Psoas muscle (tissue), 8 donors: Measurements from ENCODE around the gene NFATC1. TPM values are rescaled to one million over a fixed set of nuclear protein-coding genes. Genes with fewer than 3 reads are reported as not detected.

Experiments
- ATAC-seq, 4 donors: fragments of 200-7000 bp; cut with Tn5 transposase; one replicate each; pipeline ENCODE4 v1.9.1; 2020; ENCODE audit warnings: moderate library complexity in 3 of 4, mild to moderate bottlenecking in 2 of 4
- DNase-seq, 2 donors: peaks; one replicate each; pipeline ENCODE4 v3.0.0-alpha.2; 2020
- H3K27ac ChIP-seq: fragments of 200-600 bp; one replicate; pipeline ENCODE4 v1.8.0; 2022
- H3K27me3 ChIP-seq, 3 donors: fragments of 200-600 bp in 1 of 3; one replicate each; pipeline versions ENCODE4 v1.6.1 to v1.8.0; 2013 to 2022; ENCODE audit warnings: low read length in 2 of 3, mild to moderate bottlenecking in 2 of 3, moderate library complexity in 1 of 3; ENCODE audit not compliant: insufficient read depth in 3 of 3
- H3K36me3 ChIP-seq, 2 donors: fragments of 200-600 bp in 1 of 2; one replicate each; pipeline versions ENCODE4 v1.6.1 to v1.8.0; 2013 to 2022; ENCODE audit warnings: low read depth in 1 of 2, mild to moderate bottlenecking in 1 of 2, moderate library complexity in 1 of 2; ENCODE audit not compliant: insufficient read depth in 1 of 2
- H3K4me1 ChIP-seq: fragments of 200-600 bp; one replicate; pipeline ENCODE4 v1.8.0; 2022
- H3K4me3 ChIP-seq: fragments of 200-600 bp; one replicate; pipeline ENCODE4 v1.8.0; 2022; ENCODE audit warnings: mild to moderate bottlenecking
- H3K9me3 ChIP-seq: fragments of 200-600 bp; one replicate; pipeline ENCODE4 v1.8.0; 2022
- CTCF ChIP-seq: fragments of 200-600 bp; IDR thresholded peaks from one replicate; pipeline ENCODE4 v1.8.0; 2022; ENCODE audit warnings: antibody characterized with exemption
- WGBS, 3 donors: extraction: QIAGEN DNeasy Blood & Tissue Kit; methylation state at CpG; one replicate each; pipeline versions ENCODE4 v1.1.6 to v1.1.7; 2013; 5-methylcytosine and 5-hydroxymethylcytosine counted together
- intact Hi-C, 2 donors: fragments of 100-400 bp; cut with DNase I; formaldehyde crosslinking; loops; one replicate each; pipeline versions ENCODE4 v1.11.0 to v1.14.2; 2022
- polyA plus RNA-seq, 3 donors: library from polyadenylated mRNA; stranded (reverse); fragments of 200-250 nt; gene quantifications; one replicate each; pipeline ENCODE4 v1.2.3, GENCODE V29; 2013
- total RNA-seq, 4 donors: library from RNA; stranded (reverse); fragmentation: NEBNext Ultra II Directional in 2 of 4; extraction: Animal tissue kit (Norgen Biotek cat#: 25700) in 2 of 4; gene quantifications; one replicate each; pipeline versions ENCODE4 v1.2.1 to v1.2.4, GENCODE V29; 2021 to 2023
- donor health status: healthy with polysubstance abuse.
- donor health status: DM: no; HTN: no; CAD: no; lungs with moderate emphysema.
- donor health status: Bipolar disorder and iron deficiency.
- donor health status: healthy.
- donor health status: DM: yes; HTN: yes; CAD: no.
- donor health status: DM: no; HTN: no; CAD: no.
- donor health status: DM: no; HTN: no; CAD: no.
- donor health status: DM: yes; HTN: yes; CAD: no.

The NFATC1 gene
- total and polyA plus RNA-seq, 7 donors: 3.0 to 28.7 (median 21.0) TPM

GRCh38 chr18:79508565-79509535 lies 113.1 kb downstream of the NFATC1 start:
- Histone ChIP-seq H3K36me3 (peaks cover 3 to 16% of the 10 kb centered on the region in 2 donors), H3K9me3 (no peaks in the 10 kb centered on the region), H3K27me3 (no peaks in the 10 kb centered on the region), H3K4me3 (peak overlapping the region; percentile 73), H3K4me1 (peaks cover 27% of the 10 kb centered on the region), H3K27ac (peak overlapping the region; percentile 95)
- intact Hi-C loops: loop anchor here in 1 of 2 donors (5.0 to 10.0 kb wide), 2 partner anchors 56 to 107 kb away; no protein-coding TSS in a partner anchor
- DNase-seq (peak; percentile 30 to 56), ATAC-seq (no peak)
- WGBS, 3 donors: 75 to 85% (median 82%) methylated on average over 38 to 40 of the region's 40 CpGs
- TF ChIP-seq CTCF: no peak

GRCh38 chr18:79509536-79509930 lies 113.8 kb downstream of the NFATC1 start:
- DNase-seq: peak in 1 of 2 donors; percentile 28
- Histone ChIP-seq H3K27ac (no peak overlapping the region), H3K9me3 (no peaks in the 10 kb centered on the region), H3K4me1 (peaks cover 27% of the 10 kb centered on the region), H3K4me3 (no peak overlapping the region), H3K27me3 (no peaks in the 10 kb centered on the region), H3K36me3 (peaks cover 3 to 16% of the 10 kb centered on the region in 2 donors)
- ATAC-seq: no peak
- WGBS, 3 donors: 79 to 86% (median 83%) methylated on average over 8 of the region's 8 CpGs
- no peak for TF ChIP-seq CTCF
- intact Hi-C loops: loop anchor here in 1 of 2 donors (5.0 to 10.0 kb wide), 2 partner anchors 55 to 107 kb away; no protein-coding TSS in a partner anchor

GRCh38 chr18:79510046-79510685 lies 114.4 kb downstream of the NFATC1 start:
- no peak overlapping the region for H3K4me3 ChIP-seq
- H3K27ac ChIP-seq: no peak overlapping the region
- H3K4me1 ChIP-seq: peaks cover 27% of the 10 kb centered on the region
- peak in 1 of 2 donors; percentile 38 for DNase-seq
- intact Hi-C loops: no loop called here
- H3K9me3 ChIP-seq: no peaks in the 10 kb centered on the region
- ATAC-seq: no peak
- TF ChIP-seq CTCF: no peak
- WGBS, 3 donors: 93 to 98% (median 97%) methylated on average over 20 of the region's 20 CpGs
- no peaks in the 10 kb centered on the region for H3K27me3 ChIP-seq
- H3K36me3 ChIP-seq: peaks cover 3 to 16% of the 10 kb centered on the region in 2 donors

GRCh38 chr18:79510731-79511241 lies 115.1 kb downstream of the NFATC1 start:
- no peaks in the 10 kb centered on the region for H3K27me3 ChIP-seq
- H3K4me3 ChIP-seq: no peak overlapping the region
- intact Hi-C loops: no loop called here
- H3K9me3 ChIP-seq: no peaks in the 10 kb centered on the region
- H3K36me3 ChIP-seq: peaks cover 3 to 16% of the 10 kb centered on the region in 2 donors
- H3K4me1 ChIP-seq: peaks cover 26% of the 10 kb centered on the region
- no peak for ATAC-seq
- 95 to 96% (median 95%) methylated on average over 36 of the region's 36 CpGs for WGBS, 3 donors
- TF ChIP-seq CTCF: no peak
- no peak overlapping the region for H3K27ac ChIP-seq
- DNase-seq: peak in 1 of 2 donors; percentile 39
